Loucy (cell line): ENCODE results near the gene TSPAN32.
"Not testable (repeated sequence)": the region's sequence is repeated elsewhere in the genome, so short reads cannot be mapped to it uniquely, and the experiment has no call there.

Source experiments
- H2AFZ ChIP-seq: fragments of 200-600 bp; sonication (generic); 2 replicates; pipeline ENCODE4 v1.6.0; 2016; ENCODE audit warnings: antibody characterized with exemption, mild to moderate bottlenecking, low read length, moderate library complexity
- H3F3A ChIP-seq: fragments of 200-600 bp; 2 replicates; pipeline ENCODE4 v1.6.0; 2016; ENCODE audit warnings: antibody characterized with exemption, low read depth, mild to moderate bottlenecking
- H3K27me3 ChIP-seq: fragments of 200-600 bp; sonication (generic); 2 replicates; pipeline ENCODE4 v1.6.1; 2014; ENCODE audit warnings: low read length, mild to moderate bottlenecking; ENCODE audit not compliant: insufficient read depth, poor library complexity, severe bottlenecking
- H3K36me3 ChIP-seq: fragments of 200-600 bp; sonication (generic); 2 replicates; pipeline ENCODE4 v1.6.1; 2016; ENCODE audit warnings: low read length; ENCODE audit not compliant: insufficient read depth
- H3K4me1 ChIP-seq: fragments of 200-600 bp; sonication (generic); 2 replicates; pipeline ENCODE4 v1.5.1; 2014; ENCODE audit warnings: low read length, mild to moderate bottlenecking; ENCODE audit not compliant: insufficient read depth, poor library complexity, severe bottlenecking
- H3K4me2 ChIP-seq: fragments of 200-600 bp; sonication (generic); 2 replicates; pipeline ENCODE4 v1.6.0; 2014; ENCODE audit warnings: antibody characterized with exemption, low read length, low read depth, mild to moderate bottlenecking; ENCODE audit not compliant: poor library complexity, severe bottlenecking
- H3K4me3 ChIP-seq: fragments of 200-600 bp; sonication (generic); 2 replicates; pipeline ENCODE4 v1.5.1; 2014; ENCODE audit warnings: low read length, mild to moderate bottlenecking, mixed read lengths; ENCODE audit not compliant: poor library complexity, severe bottlenecking
- H3K79me2 ChIP-seq: fragments of 200-600 bp; sonication (generic); 2 replicates; pipeline ENCODE4 v1.6.1; 2014; ENCODE audit warnings: low read length; ENCODE audit not compliant: insufficient read depth
- H3K9ac ChIP-seq: fragments of 200-600 bp; sonication (generic); 2 replicates; pipeline ENCODE4 v1.6.0; 2014; ENCODE audit warnings: mild to moderate bottlenecking, low read depth, low read length, moderate library complexity; ENCODE audit not compliant: poor library complexity, severe bottlenecking
- H3K9me2 ChIP-seq: fragments of 200-600 bp; sonication (generic); replicated peaks from 2 replicates; pipeline ENCODE4 v1.6.1; 2016; ENCODE audit warnings: low read depth, low read length, mixed read lengths
- H3K9me3 ChIP-seq: fragments of 200-600 bp; sonication (generic); 2 replicates; pipeline ENCODE4 v1.6.1; 2014; ENCODE audit warnings: mild to moderate bottlenecking, antibody characterized with exemption, low read length, low read depth; ENCODE audit not compliant: insufficient read depth
- H4K20me1 ChIP-seq: fragments of 200-600 bp; sonication (generic); 2 replicates; pipeline ENCODE4 v1.6.0; 2014; ENCODE audit warnings: antibody characterized with exemption, low read length, mild to moderate bottlenecking; ENCODE audit not compliant: insufficient read depth, poor library complexity, severe bottlenecking
- EZH2phosphoT487 ChIP-seq: fragments of 200-600 bp; IDR thresholded peaks from 2 replicates; pipeline ENCODE4 v1.6.1; 2018; ENCODE audit warnings: antibody characterized with exemption, mild to moderate bottlenecking, moderate library complexity, borderline replicate concordance
- TF ChIP-seq, protein P1 (sequence below): fragments of 200-600 bp; sonication (generic); conservative IDR thresholded peaks from 2 replicates; pipeline ENCODE4 v1.5.1; 2014; ENCODE audit warnings: mild to moderate bottlenecking, antibody characterized with exemption, low read length

TSPAN32 gene

DNA sequence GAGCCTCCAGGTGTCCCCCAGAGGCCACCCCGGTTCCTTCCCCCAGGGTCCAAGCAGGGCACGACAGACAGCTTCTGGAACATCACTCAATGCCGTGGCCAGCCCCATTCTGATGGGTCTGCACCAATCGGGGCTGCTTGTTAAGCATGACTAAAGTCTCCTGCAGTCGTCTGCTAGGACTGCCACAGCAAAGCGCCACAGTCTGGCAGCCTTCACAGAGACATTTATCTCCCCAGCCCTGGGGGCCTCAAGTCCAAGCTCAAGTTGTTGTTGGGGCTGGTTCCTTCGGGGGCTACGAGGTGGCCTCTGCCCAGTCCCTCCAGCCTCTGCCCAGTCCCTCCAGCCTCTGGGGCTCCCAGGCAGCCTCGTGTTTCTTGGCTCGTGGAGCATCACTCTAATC lies 61.3 kb downstream of the TSPAN32 start:
- TF ChIP-seq, protein P1, sequence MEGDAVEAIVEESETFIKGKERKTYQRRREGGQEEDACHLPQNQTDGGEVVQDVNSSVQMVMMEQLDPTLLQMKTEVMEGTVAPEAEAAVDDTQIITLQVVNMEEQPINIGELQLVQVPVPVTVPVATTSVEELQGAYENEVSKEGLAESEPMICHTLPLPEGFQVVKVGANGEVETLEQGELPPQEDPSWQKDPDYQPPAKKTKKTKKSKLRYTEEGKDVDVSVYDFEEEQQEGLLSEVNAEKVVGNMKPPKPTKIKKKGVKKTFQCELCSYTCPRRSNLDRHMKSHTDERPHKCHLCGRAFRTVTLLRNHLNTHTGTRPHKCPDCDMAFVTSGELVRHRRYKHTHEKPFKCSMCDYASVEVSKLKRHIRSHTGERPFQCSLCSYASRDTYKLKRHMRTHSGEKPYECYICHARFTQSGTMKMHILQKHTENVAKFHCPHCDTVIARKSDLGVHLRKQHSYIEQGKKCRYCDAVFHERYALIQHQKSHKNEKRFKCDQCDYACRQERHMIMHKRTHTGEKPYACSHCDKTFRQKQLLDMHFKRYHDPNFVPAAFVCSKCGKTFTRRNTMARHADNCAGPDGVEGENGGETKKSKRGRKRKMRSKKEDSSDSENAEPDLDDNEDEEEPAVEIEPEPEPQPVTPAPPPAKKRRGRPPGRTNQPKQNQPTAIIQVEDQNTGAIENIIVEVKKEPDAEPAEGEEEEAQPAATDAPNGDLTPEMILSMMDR: no peak
- no peak for TF ChIP-seq EZH2phosphoT487
- Histone ChIP-seq H3K9me2 (no peaks in the 10 kb centered on the region), H3K4me1 (no peaks in the 10 kb centered on the region), H2AFZ (no peak overlapping the region), H4K20me1 (no peaks in the 10 kb centered on the region), H3K79me2 (no peaks in the 10 kb centered on the region), H3K9ac (no peak overlapping the region), H3K9me3 (no peaks in the 10 kb centered on the region), H3K4me3 (no peak overlapping the region), H3K27me3 (no peaks in the 10 kb centered on the region), H3K4me2 (no peak overlapping the region), H3F3A (no peaks in the 10 kb centered on the region), H3K36me3 (no peaks in the 10 kb centered on the region)

DNA sequence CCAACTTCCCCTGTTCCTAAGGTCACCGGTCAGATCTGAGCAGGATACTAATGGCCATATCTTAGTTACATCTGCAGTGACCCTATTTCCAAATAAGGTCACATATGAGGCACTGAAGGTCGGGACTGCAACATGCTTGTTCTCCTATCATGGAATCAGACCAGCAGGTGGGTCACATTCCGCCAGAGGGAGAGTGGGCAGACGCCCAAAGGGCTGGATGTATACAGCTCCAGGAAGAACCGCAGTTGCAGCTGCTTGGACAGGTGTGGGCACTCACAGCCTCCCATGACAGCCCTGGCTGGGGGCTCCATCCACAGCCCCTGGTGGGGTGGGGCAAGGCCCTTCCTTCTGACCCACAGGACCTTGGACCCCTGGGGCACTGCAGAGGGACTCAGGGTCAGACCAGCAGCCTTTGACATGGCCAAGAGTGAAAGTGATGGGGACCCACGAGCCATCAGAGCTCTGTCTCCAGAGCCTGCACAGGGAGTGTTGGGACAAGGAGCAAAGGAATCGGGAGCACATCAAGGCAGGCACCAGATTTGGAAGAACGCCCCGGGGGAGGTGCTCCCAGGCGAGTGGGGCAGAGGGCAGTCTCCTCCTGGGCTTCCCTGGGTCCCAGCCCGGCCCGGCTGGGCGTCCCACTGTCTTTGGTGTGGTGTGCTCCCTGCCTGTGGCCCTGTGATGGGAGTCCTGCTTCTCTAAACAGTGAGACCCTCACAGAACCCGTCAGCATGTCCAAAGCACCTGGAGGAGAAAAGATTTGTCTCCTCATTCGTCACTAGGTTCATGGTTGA lies 62.0 kb downstream of the TSPAN32 start:
- no peak for TF ChIP-seq EZH2phosphoT487
- TF ChIP-seq, protein P1: no peak
- H3K36me3 ChIP-seq: no peaks in the 10 kb centered on the region
- H3K4me1 ChIP-seq: no peaks in the 10 kb centered on the region
- H3K4me2 ChIP-seq: no peak overlapping the region
- no peaks in the 10 kb centered on the region for H3F3A ChIP-seq
- H4K20me1 ChIP-seq: no peaks in the 10 kb centered on the region
- no peak overlapping the region for H3K4me3 ChIP-seq
- no peak overlapping the region for H3K9ac ChIP-seq
- H2AFZ ChIP-seq: no peak overlapping the region
- no peaks in the 10 kb centered on the region for H3K9me3 ChIP-seq
- no peaks in the 10 kb centered on the region for H3K9me2 ChIP-seq
- no peaks in the 10 kb centered on the region for H3K27me3 ChIP-seq
- H3K79me2 ChIP-seq: no peaks in the 10 kb centered on the region

DNA sequence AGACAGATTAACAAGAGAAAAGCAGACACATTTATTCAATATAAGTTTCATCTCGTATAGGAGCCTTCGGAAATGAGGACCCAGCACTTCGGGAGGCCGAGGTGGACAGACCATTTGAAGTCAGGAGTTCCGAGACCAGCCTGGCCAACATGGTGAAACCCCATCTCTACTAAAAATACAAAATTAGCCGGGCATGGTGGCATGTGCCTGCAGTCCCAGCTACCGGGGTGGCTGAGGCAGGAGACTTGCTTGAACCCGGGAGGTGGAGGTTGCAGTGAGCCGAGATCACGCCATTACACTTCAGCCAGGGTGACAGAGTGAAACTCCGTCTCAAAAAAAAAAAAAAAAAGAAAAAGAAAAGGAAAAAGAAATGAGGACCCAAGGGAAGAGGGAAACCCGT lies 62.6 kb downstream of the TSPAN32 start:
- H3K27me3 ChIP-seq, H3K79me2 ChIP-seq, H3K4me1 ChIP-seq, H3K4me2 ChIP-seq, H3K4me3 ChIP-seq, H4K20me1 ChIP-seq, H3K9me3 ChIP-seq, H3K36me3 ChIP-seq, H3F3A ChIP-seq, H3K9me2 ChIP-seq, H2AFZ ChIP-seq, H3K9ac ChIP-seq: not testable (repeated sequence)
